LNCaP clone FGC (cell line): ENCODE results near the gene SAFB.
A peak's percentile ranks its signal among the peaks of the same experiment; 100 is the strongest.

Experiments
- DNase-seq: peaks from one replicate; pipeline ENCODE4 v3.0.0-alpha.2; 2011; ENCODE audit warnings: low read depth
- H3K4me3 ChIP-seq: 2 replicates; pipeline ENCODE4 v1.5.1; 2011; ENCODE audit warnings: mild to moderate bottlenecking, low read depth, low read length, control low read depth
- CTCF ChIP-seq: IDR thresholded peaks from 2 replicates; pipeline ENCODE4 v1.5.1; 2012; ENCODE audit warnings: mild to moderate bottlenecking; ENCODE audit not compliant: control insufficient read depth, insufficient read depth; ENCODE audit errors: extremely low read depth

The SAFB gene

DNA sequence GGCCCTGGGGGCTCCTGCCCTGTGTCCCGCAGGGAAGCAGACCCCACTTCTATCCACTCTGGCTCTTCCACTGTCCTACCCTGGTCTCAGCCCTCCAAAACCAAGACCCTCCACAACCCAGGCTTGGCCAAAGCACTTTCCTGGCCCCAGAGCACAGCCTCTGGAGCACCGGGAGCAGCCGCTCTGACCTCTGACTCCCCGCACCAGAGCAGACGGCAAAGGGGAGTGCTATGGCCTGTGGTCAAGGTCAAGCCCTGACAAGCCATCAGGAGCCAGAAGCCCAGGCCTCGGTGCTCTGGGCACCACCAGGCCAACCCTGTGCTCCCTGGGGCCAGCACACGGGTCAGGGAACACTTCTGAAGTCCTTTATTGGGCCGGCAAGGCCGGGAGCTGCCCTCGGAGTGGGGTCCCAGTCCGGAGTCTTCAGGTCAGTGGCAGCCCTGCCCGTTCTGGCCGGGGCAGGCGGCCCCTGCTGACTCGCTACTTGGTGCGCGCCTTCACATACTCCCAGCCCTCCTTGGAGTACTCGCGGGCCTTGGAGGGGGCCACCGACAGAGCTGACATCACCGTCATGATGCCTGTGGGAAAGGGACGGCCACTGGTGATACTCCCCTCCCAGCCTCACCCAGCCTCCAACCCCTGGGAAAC lies 55.3 kb downstream of the SAFB start:
- no peak for DNase-seq
- TF ChIP-seq CTCF, result no peak
- H3K4me3 ChIP-seq, result no peak overlapping the region

DNA sequence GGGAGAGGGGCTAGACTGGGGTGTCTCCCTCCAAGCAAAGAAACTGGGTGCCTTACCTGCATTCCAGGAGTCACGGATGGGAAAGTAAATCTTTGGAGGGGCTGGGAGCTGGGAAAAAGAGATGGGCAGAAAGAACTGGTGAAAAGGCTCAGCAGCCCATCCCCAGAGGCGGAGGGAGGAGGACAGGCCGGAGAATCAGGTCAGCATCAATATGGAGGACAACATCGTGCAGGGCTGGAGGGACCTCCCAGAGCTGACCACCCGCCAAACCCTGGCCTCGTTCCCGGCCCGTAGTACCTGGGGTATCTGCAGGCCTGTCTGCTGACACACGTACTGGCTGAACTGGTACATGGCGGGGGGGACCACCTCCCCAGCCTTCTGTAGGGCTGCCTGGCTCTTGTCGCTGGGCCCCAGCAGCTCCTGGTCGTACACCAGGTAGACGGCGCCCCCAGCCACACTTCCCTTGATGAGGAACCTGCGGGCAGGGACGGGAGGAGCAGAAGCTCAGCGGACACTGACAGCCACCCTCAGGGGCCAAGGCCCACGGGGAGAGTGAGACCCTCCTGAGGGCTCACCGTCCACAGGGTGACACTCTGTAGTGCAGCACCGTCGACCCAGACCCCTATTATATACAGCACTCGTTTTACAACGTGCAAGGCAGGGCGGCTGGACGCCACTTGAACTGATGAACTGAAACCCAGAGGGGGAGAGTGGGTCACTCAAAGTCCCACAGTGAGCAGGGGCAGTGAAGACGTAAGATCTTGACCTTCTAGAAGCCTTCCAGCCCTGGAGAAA lies 56.6 kb downstream of the SAFB start:
- DNase-seq, result no peak
- peak overlapping the region; percentile 87 for H3K4me3 ChIP-seq
- TF ChIP-seq CTCF, result no peak

- DNase-seq, result no peak
- no peak for TF ChIP-seq CTCF
- H3K4me3 ChIP-seq, result peak overlapping the region; percentile 87
Measured at GRCh38 chr19:5680084-5680436, 57.2 kb downstream of the SAFB start.

DNA sequence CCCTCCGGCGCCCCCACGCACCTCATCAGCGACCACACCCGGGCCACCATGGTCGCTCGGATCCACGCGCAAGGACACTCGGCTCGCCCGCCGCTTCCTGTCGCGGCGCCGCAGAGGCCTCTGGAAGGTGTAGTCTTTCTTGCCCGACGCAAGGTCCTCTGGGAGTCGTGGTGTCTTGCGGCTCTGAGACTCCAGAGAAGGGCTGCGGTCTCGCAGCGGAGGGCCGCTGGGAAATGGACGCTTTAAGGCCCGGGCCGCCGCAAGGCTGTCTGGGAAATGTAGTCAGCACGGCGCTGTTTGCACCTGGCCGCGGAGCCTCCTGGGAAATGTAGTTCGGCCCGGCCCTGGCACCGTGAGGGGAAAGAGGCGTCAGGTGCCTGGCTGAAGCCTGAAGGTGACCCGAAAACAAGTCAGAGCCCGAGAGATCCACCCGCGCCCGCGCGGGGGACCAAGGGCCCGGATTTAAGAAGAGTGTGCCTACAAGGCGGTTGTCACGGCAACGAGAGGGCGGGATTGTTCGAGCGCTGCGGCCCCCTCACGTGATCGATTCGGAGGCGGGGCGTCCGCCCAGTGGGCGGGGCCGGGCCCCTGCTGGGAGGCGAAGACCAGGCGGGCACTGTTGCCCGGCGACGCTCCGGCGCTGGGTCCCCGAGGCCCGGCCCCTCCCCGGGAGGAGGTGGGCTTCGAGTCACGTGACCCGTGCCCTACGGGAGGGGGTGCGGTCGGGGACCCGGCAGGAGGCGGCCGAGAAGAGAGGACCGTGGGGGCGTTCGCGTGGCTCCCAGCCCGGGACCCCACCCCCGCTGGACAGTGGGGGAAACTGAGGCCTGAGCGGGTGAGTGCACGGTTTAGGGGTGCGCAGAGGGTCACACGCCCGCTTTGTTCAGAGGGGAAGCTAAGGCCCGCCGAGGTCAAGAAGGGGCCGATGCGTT lies 57.8 kb downstream of the SAFB start, which contains the start of the genes HSD11B1L and MICOS13:
HSD11B1L (plus strand) TSS at position 591 of the 932 bp plus-strand sequence. CDS start 3,806 bp downstream, outside the sequence.
MICOS13 (minus strand) TSS at position 80 of the 932 bp plus-strand sequence; CDS start at position 50, 30 bp downstream.
- DNase-seq, result peak; percentile 97
- peak within 1 kb of the TSS; percentile 87 for H3K4me3 ChIP-seq
- no peak for TF ChIP-seq CTCF

- DNase-seq, result no peak
- peak overlapping the region; percentile 87 for H3K4me3 ChIP-seq
- TF ChIP-seq CTCF, result no peak
Measured at GRCh38 chr19:5681391-5682106, 58.7 kb downstream of the SAFB start.

DNA sequence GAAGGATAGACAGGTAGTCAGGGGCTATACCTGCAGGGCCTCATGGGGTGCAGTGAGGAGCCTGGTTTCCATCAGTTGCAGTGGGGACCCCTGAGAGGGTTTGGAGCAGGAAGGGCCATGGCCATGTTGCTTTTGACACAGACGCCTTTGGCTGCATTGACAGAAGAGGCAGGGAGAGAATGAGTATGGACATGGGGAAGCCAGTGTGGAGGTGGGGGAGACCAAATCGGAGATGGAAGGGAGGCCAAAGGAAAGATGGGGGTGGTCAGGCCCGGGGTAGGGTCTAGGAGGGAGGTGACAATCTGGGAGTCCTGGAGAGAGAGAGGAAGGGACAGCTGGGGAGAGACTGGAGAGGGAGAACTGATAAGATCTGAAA lies 59.2 kb downstream of the SAFB start:
- no peak for TF ChIP-seq CTCF
- no peak overlapping the region for H3K4me3 ChIP-seq
- no peak for DNase-seq
